Measurements from ENCODE around the gene SRSF3. TPM values are rescaled to one million over a fixed set of nuclear protein-coding genes. Genes with fewer than 3 reads are reported as not detected.
A peak's percentile ranks its signal among the peaks of the same experiment; 100 is the strongest.

SRSF3 gene
- total RNA-seq, 2 donors from 2014 or later = 252 to 372 TPM

- no peak for TF ChIP-seq CTCF (IDR thresholded peaks at IDR 0.05)
- Histone ChIP-seq H3K9ac (ENCODE audit: low read depth in 2 of 2, low read length in 2 of 2) (no peak overlapping the region), H3K27me3 (no peaks in the 10 kb centered on the region), H3K27ac (no peak overlapping the region), H3K36me3 (no peaks in the 10 kb centered on the region), H3K4me1 (peaks cover 6% of the 10 kb centered on the region), H3K9me3 (no peaks in the 10 kb centered on the region), H3K4me3 (no peak overlapping the region)
- no peak for DNase-seq
- intact Hi-C loops (cut with DNase I) = no loop called here
These were observed 42.1 kb downstream of the SRSF3 start for GRCh38 chr6:36636283-36636682.

GRCh38 chr6:36636687-36637418, 42.7 kb downstream of the SRSF3 start:
- no peak overlapping the region for H3K27ac ChIP-seq
- H3K4me3 ChIP-seq = no peak overlapping the region
- H3K4me1 ChIP-seq = peaks cover 6% of the 10 kb centered on the region
- intact Hi-C loops (cut with DNase I) = no loop called here
- H3K9ac ChIP-seq (ENCODE audit: low read depth in 2 of 2, low read length in 2 of 2) = no peak overlapping the region
- H3K36me3 ChIP-seq = no peaks in the 10 kb centered on the region
- H3K9me3 ChIP-seq = no peaks in the 10 kb centered on the region
- DNase-seq = no peak
- TF ChIP-seq CTCF (IDR thresholded peaks at IDR 0.05) = no peak
- H3K27me3 ChIP-seq = no peaks in the 10 kb centered on the region

GRCh38 chr6:36638579-36638978, 44.4 kb downstream of the SRSF3 start:
- no peak for TF ChIP-seq CTCF (IDR thresholded peaks at IDR 0.05)
- no peaks in the 10 kb centered on the region for H3K9me3 ChIP-seq
- no peak for DNase-seq
- peaks cover 9% of the 10 kb centered on the region for H3K4me1 ChIP-seq
- H3K27ac ChIP-seq = no peak overlapping the region
- no peaks in the 10 kb centered on the region for H3K27me3 ChIP-seq
- intact Hi-C loops (cut with DNase I) = no loop called here
- H3K36me3 ChIP-seq = no peaks in the 10 kb centered on the region
- H3K9ac ChIP-seq (ENCODE audit: low read depth in 2 of 2, low read length in 2 of 2) = no peak overlapping the region
- H3K4me3 ChIP-seq = no peak overlapping the region

GRCh38 chr6:36639171-36639808, 45.1 kb downstream of the SRSF3 start:
- Histone ChIP-seq H3K4me3 (no peak overlapping the region), H3K4me1 (peaks cover 5% of the 10 kb centered on the region), H3K27ac (no peak overlapping the region), H3K9me3 (no peaks in the 10 kb centered on the region), H3K36me3 (no peaks in the 10 kb centered on the region), H3K27me3 (no peaks in the 10 kb centered on the region), H3K9ac (ENCODE audit: low read depth in 2 of 2, low read length in 2 of 2) (no peak overlapping the region)
- intact Hi-C loops (cut with DNase I) = no loop called here
- DNase-seq = no peak
- TF ChIP-seq CTCF (IDR thresholded peaks at IDR 0.05) = no peak

- peak overlapping the region in 1 of 2 donors; percentile 26 for H3K9ac ChIP-seq (ENCODE audit: low read depth in 2 of 2, low read length in 2 of 2)
- H3K9me3 ChIP-seq = no peaks in the 10 kb centered on the region
- TF ChIP-seq CTCF (IDR thresholded peaks at IDR 0.05) = no peak
- no peak overlapping the region for H3K4me3 ChIP-seq
- H3K4me1 ChIP-seq = peaks cover 5% of the 10 kb centered on the region
- no peaks in the 10 kb centered on the region for H3K27me3 ChIP-seq
- no peaks in the 10 kb centered on the region for H3K36me3 ChIP-seq
- peak; percentile 65 for DNase-seq
- H3K27ac ChIP-seq = peak overlapping the region; percentile 74
- intact Hi-C loops (cut with DNase I) = no loop called here
These were observed 47.4 kb downstream of the SRSF3 start for GRCh38 chr6:36641543-36641942.

All from colonic mucosa (tissue), 4 donors.